CD14-positive monocyte (primary cell): ENCODE measurements around the gene SPATS2L. TPM values are rescaled to one million over a fixed set of nuclear protein-coding genes. Genes with fewer than 3 reads are reported as not detected.

Experiments
- DNase-seq, 3 donors: peaks; one replicate each; pipeline ENCODE4 v3.0.0-alpha.2; 2011 to 2022
- H2AFZ ChIP-seq: 2 replicates; pipeline ENCODE4 v1.6.0; 2012; ENCODE audit warnings: mild to moderate bottlenecking, low read depth, low read length, inconsistent platforms; ENCODE audit not compliant: insufficient read depth, poor library complexity, severe bottlenecking
- H3K27ac ChIP-seq, 2 donors: 1 replicate in 1 of 2; 2 replicates in 1 of 2; pipeline ENCODE4 v1.5.1; 2012 to 2013; ENCODE audit warnings: low read length in 2 of 2, control low read depth in 1 of 2, inconsistent platforms in 1 of 2, low read depth in 1 of 2, mild to moderate bottlenecking in 1 of 2
- H3K27me3 ChIP-seq, 2 donors: one replicate each; pipeline versions ENCODE4 v1.6.0 to v1.6.1; 2011 to 2013; ENCODE audit warnings: low read length in 2 of 2; ENCODE audit not compliant: control insufficient read depth in 2 of 2, insufficient read depth in 2 of 2
- H3K36me3 ChIP-seq, 2 donors: replicated peaks in 1 of 2; 1 replicate in 1 of 2; 2 replicates in 1 of 2; pipeline versions ENCODE4 v1.5.1 to v1.6.1; 2012 to 2013; ENCODE audit warnings: low read length in 2 of 2, control low read depth in 1 of 2, inconsistent platforms in 1 of 2, mild to moderate bottlenecking in 1 of 2; ENCODE audit not compliant: insufficient read depth in 2 of 2, control insufficient read depth in 1 of 2
- H3K4me1 ChIP-seq, 2 donors: 1 replicate in 1 of 2; 2 replicates in 1 of 2; pipeline versions ENCODE4 v1.5.1 to v1.6.1; 2012 to 2013; ENCODE audit warnings: low read length in 2 of 2, control low read depth in 1 of 2, inconsistent platforms in 1 of 2, mild to moderate bottlenecking in 1 of 2, moderate library complexity in 1 of 2; ENCODE audit not compliant: insufficient read depth in 2 of 2, control insufficient read depth in 1 of 2
- H3K4me2 ChIP-seq: replicated peaks from 2 replicates; pipeline ENCODE3; 2012; ENCODE audit warnings: low read length, moderate library complexity, mild to moderate bottlenecking; ENCODE audit not compliant: poor library complexity, severe bottlenecking; ENCODE audit errors: extremely low read depth
- H3K4me3 ChIP-seq, 3 experiments: fragments of 200-600 bp in 1 of 3; sonication (generic) in 1 of 3; replicated peaks in 1 of 3; 1 replicate in 2 of 3; 2 replicates in 1 of 3; pipeline ENCODE4 v1.5.1; 2011 to 2013; ENCODE audit warnings: low read length in 3 of 3, mild to moderate bottlenecking in 3 of 3, control low read depth in 2 of 3, low read depth in 2 of 3, inconsistent platforms in 1 of 3, moderate library complexity in 1 of 3
- H3K79me2 ChIP-seq: 2 replicates; pipeline ENCODE4 v1.6.0; 2012; ENCODE audit warnings: mild to moderate bottlenecking, control low read depth, inconsistent platforms, low read length, moderate library complexity; ENCODE audit not compliant: insufficient read depth
- H3K9ac ChIP-seq: 2 replicates; pipeline ENCODE4 v1.6.0; 2017; ENCODE audit warnings: low read length, mild to moderate bottlenecking; ENCODE audit not compliant: insufficient read depth, poor library complexity, severe bottlenecking
- H3K9me3 ChIP-seq, 2 donors: replicated peaks in 1 of 2; 1 replicate in 1 of 2; 2 replicates in 1 of 2; pipeline versions ENCODE4 v1.5.1 to v1.6.1; 2012 to 2013; ENCODE audit warnings: low read length in 2 of 2, control low read depth in 1 of 2; ENCODE audit not compliant: control insufficient read depth in 1 of 2, insufficient read depth in 1 of 2
- H4K20me1 ChIP-seq: 2 replicates; pipeline ENCODE4 v1.6.0; 2012; ENCODE audit warnings: mild to moderate bottlenecking, low read length, control low read depth, moderate library complexity; ENCODE audit not compliant: insufficient read depth
- H3K27ac Mint-ChIP-seq, 7 donors: one replicate each; pipeline ENCODE4 v1.8.0; 2020; ENCODE audit warnings: mild to moderate bottlenecking in 7 of 7, mixed read lengths in 7 of 7, moderate library complexity in 6 of 7, inconsistent platforms in 2 of 7
- H3K27me3 Mint-ChIP-seq, 3 donors: one replicate each; pipeline ENCODE4 v1.8.0; 2021 to 2022; ENCODE audit warnings: low read depth in 3 of 3, mild to moderate bottlenecking in 3 of 3, mixed read lengths in 3 of 3, moderate library complexity in 3 of 3, inconsistent platforms in 1 of 3
- H3K36me3 Mint-ChIP-seq, 2 donors: one replicate each; pipeline ENCODE4 v1.8.0; 2020; ENCODE audit warnings: mixed read lengths in 2 of 2, inconsistent platforms in 1 of 2, mild to moderate bottlenecking in 1 of 2
- H3K4me1 Mint-ChIP-seq: one replicate; pipeline ENCODE4 v1.8.0; 2020; ENCODE audit warnings: mild to moderate bottlenecking, mixed read lengths
- H3K4me3 Mint-ChIP-seq, 2 donors: one replicate each; pipeline ENCODE4 v1.8.0; 2020; ENCODE audit warnings: mild to moderate bottlenecking in 2 of 2, mixed read lengths in 2 of 2, moderate library complexity in 1 of 2
- H3K9me3 Mint-ChIP-seq, 7 donors: one replicate each; pipeline ENCODE4 v1.8.0; 2020 to 2022; ENCODE audit warnings: mixed read lengths in 7 of 7, mild to moderate bottlenecking in 6 of 7, moderate library complexity in 6 of 7, inconsistent platforms in 2 of 7
- WGBS: methylation state at CpG from one replicate; pipeline ENCODE4 v1.1.5; 2013; ENCODE audit warnings: missing lambda C conversion rate; ENCODE audit not compliant: insufficient coverage; 5-methylcytosine and 5-hydroxymethylcytosine counted together
- intact Hi-C, 2 donors: fragments of 100-400 bp; cut with micrococcal nuclease; formaldehyde crosslinking; loops; one replicate each; pipeline versions ENCODE4 v1.15.0 to v1.15.1; 2023
- polyA plus RNA-seq, 3 donors: library from polyadenylated mRNA; depleted of rRNA in 1 of 3; unstranded in 2 of 3; stranded (reverse) in 1 of 3; fragments of 300-500 nt in 2 of 3; fragments of >200 nt in 1 of 3; fragmentation: Illumina TruSeq in 2 of 3; gene quantifications; 1 replicate in 2 of 3; 2 replicates in 1 of 3; pipeline ENCODE4 v1.2.3, GENCODE V29; 2012 to 2021
- TF ChIP-seq, protein P1 (sequence below): fragments of 200-600 bp; IDR thresholded peaks from one replicate; pipeline ENCODE4 v1.8.0; 2022; ENCODE audit warnings: antibody characterized with exemption, mild to moderate bottlenecking

Gene SPATS2L
- polyA plus RNA-seq, 3 donors: 2.7 to 5.2 (median 3.2) TPM

DNA sequence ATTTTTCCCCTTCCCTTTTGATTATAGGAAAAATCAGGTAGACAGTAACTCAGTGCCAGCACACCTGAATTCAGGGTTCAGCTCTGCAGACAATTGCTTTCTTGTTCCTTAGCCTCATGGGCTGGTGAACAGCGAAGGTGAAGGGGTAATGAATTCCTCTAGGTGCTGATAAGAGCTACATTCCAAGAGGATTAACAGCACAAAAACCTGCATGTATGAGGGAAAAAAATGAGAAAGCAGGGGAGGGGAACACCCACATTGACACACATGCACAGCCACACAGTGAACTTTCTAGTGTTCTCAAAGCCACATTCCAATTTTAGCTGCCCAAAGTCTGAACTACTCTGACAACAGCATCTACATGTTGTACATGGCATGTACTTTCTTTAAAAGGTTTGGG, 46.1 kb downstream of the SPATS2L start:
- no peaks in the 10 kb centered on the region for H3K4me1 ChIP-seq
- H3K27ac Mint-ChIP-seq: no peak overlapping the region
- peaks cover 0 to 2% (median 0%) of the 10 kb centered on the region in 3 donors for H3K27me3 Mint-ChIP-seq
- 100% methylated on average over 1 of the region's 1 CpG for WGBS
- H3K9me3 Mint-ChIP-seq: no peaks in the 10 kb centered on the region
- H3K36me3 Mint-ChIP-seq: peaks cover 0 to 7% of the 10 kb centered on the region in 2 donors
- H3K9me3 ChIP-seq: no peaks in the 10 kb centered on the region
- TF ChIP-seq, protein P1, sequence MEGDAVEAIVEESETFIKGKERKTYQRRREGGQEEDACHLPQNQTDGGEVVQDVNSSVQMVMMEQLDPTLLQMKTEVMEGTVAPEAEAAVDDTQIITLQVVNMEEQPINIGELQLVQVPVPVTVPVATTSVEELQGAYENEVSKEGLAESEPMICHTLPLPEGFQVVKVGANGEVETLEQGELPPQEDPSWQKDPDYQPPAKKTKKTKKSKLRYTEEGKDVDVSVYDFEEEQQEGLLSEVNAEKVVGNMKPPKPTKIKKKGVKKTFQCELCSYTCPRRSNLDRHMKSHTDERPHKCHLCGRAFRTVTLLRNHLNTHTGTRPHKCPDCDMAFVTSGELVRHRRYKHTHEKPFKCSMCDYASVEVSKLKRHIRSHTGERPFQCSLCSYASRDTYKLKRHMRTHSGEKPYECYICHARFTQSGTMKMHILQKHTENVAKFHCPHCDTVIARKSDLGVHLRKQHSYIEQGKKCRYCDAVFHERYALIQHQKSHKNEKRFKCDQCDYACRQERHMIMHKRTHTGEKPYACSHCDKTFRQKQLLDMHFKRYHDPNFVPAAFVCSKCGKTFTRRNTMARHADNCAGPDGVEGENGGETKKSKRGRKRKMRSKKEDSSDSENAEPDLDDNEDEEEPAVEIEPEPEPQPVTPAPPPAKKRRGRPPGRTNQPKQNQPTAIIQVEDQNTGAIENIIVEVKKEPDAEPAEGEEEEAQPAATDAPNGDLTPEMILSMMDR: no peak
- no peaks in the 10 kb centered on the region for H4K20me1 ChIP-seq
- H2AFZ ChIP-seq: no peak overlapping the region
- H3K27me3 ChIP-seq: no peaks in the 10 kb centered on the region
- H3K4me1 Mint-ChIP-seq: no peaks in the 10 kb centered on the region
- intact Hi-C loops: no loop called here
- DNase-seq: no peak
- no peaks in the 10 kb centered on the region for H3K36me3 ChIP-seq
- no peak overlapping the region for H3K4me3 ChIP-seq
- H3K27ac ChIP-seq: no peak overlapping the region
- H3K4me2 ChIP-seq: no peak overlapping the region
- H3K4me3 Mint-ChIP-seq: no peak overlapping the region
- no peak overlapping the region for H3K9ac ChIP-seq
- no peaks in the 10 kb centered on the region for H3K79me2 ChIP-seq

DNA sequence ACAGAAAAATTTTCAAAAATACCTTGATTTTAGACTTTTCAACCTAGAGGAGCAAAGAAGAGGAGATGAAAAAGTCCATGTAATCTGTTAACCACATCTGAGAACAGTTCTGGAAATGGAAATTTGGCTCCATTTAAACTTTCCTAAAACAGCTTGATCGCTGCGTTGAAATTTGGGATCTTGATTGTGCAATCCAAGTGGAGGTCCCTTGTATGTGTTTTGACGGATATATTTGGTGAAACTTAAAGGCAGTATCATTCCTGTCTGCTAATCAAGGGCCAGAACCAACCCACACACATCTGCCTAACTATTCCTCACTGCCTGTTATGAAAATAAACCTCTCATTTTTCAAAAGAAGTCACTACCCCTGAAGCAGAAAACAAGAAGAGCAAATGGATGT, 46.6 kb downstream of the SPATS2L start:
- WGBS: no CpG with 5 or more reads among the region's 3 CpGs
- H3K79me2 ChIP-seq: no peaks in the 10 kb centered on the region
- no peaks in the 10 kb centered on the region for H3K36me3 ChIP-seq
- no peaks in the 10 kb centered on the region for H3K9me3 ChIP-seq
- peaks cover 0 to 7% of the 10 kb centered on the region in 2 donors for H3K36me3 Mint-ChIP-seq
- H3K27ac ChIP-seq: no peak overlapping the region
- H3K9ac ChIP-seq: no peak overlapping the region
- no peaks in the 10 kb centered on the region for H3K27me3 ChIP-seq
- intact Hi-C loops: no loop called here
- peak overlapping the region in 1 of 7 donors; percentile 8 for H3K27ac Mint-ChIP-seq
- no peaks in the 10 kb centered on the region for H3K4me1 ChIP-seq
- H3K4me3 ChIP-seq: no peak overlapping the region
- no peak for DNase-seq
- TF ChIP-seq, protein P1: no peak
- no peak overlapping the region for H3K4me3 Mint-ChIP-seq
- no peaks in the 10 kb centered on the region for H4K20me1 ChIP-seq
- H3K4me1 Mint-ChIP-seq: no peaks in the 10 kb centered on the region
- H3K27me3 Mint-ChIP-seq: peaks cover 0 to 2% (median 0%) of the 10 kb centered on the region in 3 donors
- H3K4me2 ChIP-seq: no peak overlapping the region
- no peak overlapping the region for H2AFZ ChIP-seq
- H3K9me3 Mint-ChIP-seq: no peaks in the 10 kb centered on the region
